SK-N-SH treated with all-trans-retinoic acid at 6 μM for 48 hours (cell line): ENCODE results near the gene PRKAB1.

Experiments used
- ATAC-seq: fragments of 200-7000 bp; cut with Tn5 transposase; 3 replicates; pipeline ENCODE4 v1.9.1; 2020; ENCODE audit warnings: mild to moderate bottlenecking, moderate library complexity
- BACH2 ChIP-seq: fragments of 250-450 bp; sonication (Bioruptor Pico); IDR thresholded peaks from 2 replicates; pipeline ENCODE4 v1.9.0; 2021; ENCODE audit warnings: mild to moderate bottlenecking, borderline replicate concordance
- CSDC2 ChIP-seq: fragments of 250-450 bp; sonication (Bioruptor Pico); IDR thresholded peaks from 2 replicates; pipeline ENCODE4 v1.5.0; 2020; ENCODE audit warnings: mild to moderate bottlenecking, moderate library complexity
- ESRRG ChIP-seq: fragments of 250-450 bp; sonication (Bioruptor Pico); IDR thresholded peaks from 2 replicates; pipeline ENCODE4 v1.6.1; 2021; ENCODE audit warnings: mild to moderate bottlenecking
- GLIS3 ChIP-seq: fragments of 250-450 bp; sonication (Bioruptor Pico); IDR thresholded peaks from 2 replicates; pipeline ENCODE4 v1.5.0; 2020; ENCODE audit warnings: mild to moderate bottlenecking, moderate library complexity
- ISL1 ChIP-seq: fragments of 250-450 bp; sonication (Bioruptor Pico); IDR thresholded peaks from 2 replicates; pipeline ENCODE4 v2.1.2; 2022; ENCODE audit warnings: mild to moderate bottlenecking, moderate library complexity
- OSR1 ChIP-seq: fragments of 250-450 bp; sonication (Bioruptor Pico); IDR thresholded peaks from 2 replicates; pipeline ENCODE4 v1.8.0; 2022; ENCODE audit warnings: moderate library complexity, mild to moderate bottlenecking, inconsistent platforms
- PPARA ChIP-seq: fragments of 250-450 bp; sonication (Bioruptor Pico); IDR thresholded peaks from 2 replicates; pipeline ENCODE4 v1.5.0; 2020; ENCODE audit warnings: mild to moderate bottlenecking, borderline replicate concordance
- RARB ChIP-seq: fragments of 250-450 bp; sonication (Bioruptor Pico); IDR thresholded peaks from 2 replicates; pipeline ENCODE4 v1.8.0; 2021; ENCODE audit warnings: mild to moderate bottlenecking, moderate library complexity
- TCF4 ChIP-seq: fragments of 250-450 bp; sonication (Bioruptor Pico); IDR thresholded peaks from 2 replicates; pipeline ENCODE4 v1.8.0; 2021; ENCODE audit warnings: mild to moderate bottlenecking, moderate library complexity, borderline replicate concordance
- TOX ChIP-seq: fragments of 250-450 bp; sonication (Bioruptor Pico); IDR thresholded peaks from 2 replicates; pipeline ENCODE4 v1.8.0; 2021; ENCODE audit warnings: mild to moderate bottlenecking, moderate library complexity, borderline replicate concordance
- ZC3H10 ChIP-seq: fragments of 250-450 bp; sonication (Bioruptor Pico); IDR thresholded peaks from 2 replicates; pipeline ENCODE4 v1.5.1; 2021; ENCODE audit warnings: mild to moderate bottlenecking, moderate library complexity
- ZFP3 ChIP-seq: fragments of 250-450 bp; sonication (Bioruptor Pico); IDR thresholded peaks from 2 replicates; pipeline ENCODE4 v1.5.0; 2020; ENCODE audit warnings: mild to moderate bottlenecking, moderate library complexity
- ZFP30 ChIP-seq: fragments of 450-650 bp; formaldehyde crosslinking; IDR thresholded peaks from 2 replicates; pipeline ENCODE4 v1.5.0; 2022; ENCODE audit warnings: mild to moderate bottlenecking, moderate library complexity
- ZNF565 ChIP-seq: fragments of 450-650 bp; formaldehyde crosslinking; conservative IDR thresholded peaks from 2 replicates; pipeline ENCODE4 v1.5.0; 2020; ENCODE audit warnings: low read depth, mild to moderate bottlenecking, moderate library complexity
- ZNF70 ChIP-seq: fragments of 450-650 bp; formaldehyde crosslinking; IDR thresholded peaks from 2 replicates; pipeline ENCODE4 v1.5.0; 2020; ENCODE audit warnings: mild to moderate bottlenecking, moderate library complexity
- ZNF8 ChIP-seq: fragments of 450-650 bp; formaldehyde crosslinking; IDR thresholded peaks from 2 replicates; pipeline ENCODE4 v1.5.0; 2020; ENCODE audit warnings: mild to moderate bottlenecking, moderate library complexity
- TF ChIP-seq, protein P1 (sequence below): fragments of 250-450 bp; sonication (Bioruptor Pico); IDR thresholded peaks from 2 replicates; pipeline ENCODE4 v1.5.1; 2021; ENCODE audit warnings: mild to moderate bottlenecking, moderate library complexity
- TF ChIP-seq, protein P2 (sequence below): fragments of 250-450 bp; sonication (Bioruptor Pico); IDR thresholded peaks from 2 replicates; pipeline ENCODE4 v1.5.1; 2020; ENCODE audit warnings: low read depth, mild to moderate bottlenecking, moderate library complexity
- TF ChIP-seq, protein P3 (sequence below): fragments of 250-450 bp; sonication (Bioruptor Pico); IDR thresholded peaks from 2 replicates; pipeline ENCODE4 v1.8.0; 2021; ENCODE audit warnings: low read depth, mild to moderate bottlenecking, moderate library complexity, borderline replicate concordance
- TF ChIP-seq, protein P4 (sequence below): fragments of 250-450 bp; sonication (Bioruptor Pico); IDR thresholded peaks from 2 replicates; pipeline ENCODE4 v1.8.0; 2020; ENCODE audit warnings: mild to moderate bottlenecking, moderate library complexity, borderline replicate concordance
- TF ChIP-seq, protein P5 (sequence below): fragments of 250-450 bp; sonication (Bioruptor Pico); IDR thresholded peaks from 2 replicates; pipeline ENCODE4 v1.5.0; 2020; ENCODE audit warnings: mild to moderate bottlenecking, moderate library complexity

PRKAB1 gene

DNA sequence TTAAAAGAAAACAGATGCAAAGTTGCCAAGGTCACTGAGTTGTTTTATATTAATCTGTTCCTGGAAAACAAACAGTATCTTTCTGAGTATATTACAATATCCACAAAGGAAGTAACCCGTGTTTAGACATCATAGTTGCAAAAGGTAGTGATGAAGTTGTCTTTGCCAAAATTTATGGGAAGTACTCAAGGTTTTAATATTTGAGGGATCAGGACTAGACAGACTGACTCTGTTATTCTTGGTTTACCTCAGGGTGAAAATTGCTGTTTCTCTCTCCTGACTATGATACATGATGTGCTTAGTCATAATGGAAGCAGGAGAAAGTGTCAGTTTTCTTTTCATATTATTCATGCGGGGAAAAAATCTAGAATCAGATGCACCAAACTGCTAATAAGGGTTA, 46.1 kb upstream of the PRKAB1 start (continued):
- TF ChIP-seq TCF4 (CRISPR knock-in tag), result no peak
- TF ChIP-seq GLIS3 (CRISPR knock-in tag), result no peak
- no peak for TF ChIP-seq ISL1
- no peak for TF ChIP-seq ZNF8 (CRISPR knock-in tag)
- TF ChIP-seq ESRRG (CRISPR knock-in tag), result no peak

DNA sequence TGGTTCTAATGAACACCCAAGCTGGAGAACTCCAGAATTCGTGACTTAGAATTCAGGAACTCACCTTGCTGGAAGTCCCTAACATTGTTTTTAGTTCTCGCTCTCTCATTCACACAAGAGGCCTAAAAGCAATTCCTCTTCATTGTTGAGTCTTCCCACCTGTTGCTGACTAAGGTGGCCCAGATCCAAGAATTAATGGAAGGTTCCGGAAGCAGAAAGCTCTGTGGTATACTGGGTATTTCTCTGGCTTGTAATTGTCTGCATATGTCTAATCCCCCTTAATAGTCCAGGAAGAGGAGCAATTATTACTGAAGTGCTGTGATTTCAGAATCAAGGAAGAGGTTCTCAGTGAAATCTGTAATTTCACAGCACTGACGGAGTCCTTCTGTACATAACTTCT, 43.0 kb upstream of the PRKAB1 start:
- ATAC-seq, result peak; percentile 77
- TF ChIP-seq OSR1 (CRISPR knock-in tag) (no peak), ESRRG (CRISPR knock-in tag) (no peak), ZNF565 (CRISPR knock-in tag) (no peak), TOX (CRISPR knock-in tag) (no peak), ZNF8 (CRISPR knock-in tag) (no peak)
- TF ChIP-seq, protein P1, sequence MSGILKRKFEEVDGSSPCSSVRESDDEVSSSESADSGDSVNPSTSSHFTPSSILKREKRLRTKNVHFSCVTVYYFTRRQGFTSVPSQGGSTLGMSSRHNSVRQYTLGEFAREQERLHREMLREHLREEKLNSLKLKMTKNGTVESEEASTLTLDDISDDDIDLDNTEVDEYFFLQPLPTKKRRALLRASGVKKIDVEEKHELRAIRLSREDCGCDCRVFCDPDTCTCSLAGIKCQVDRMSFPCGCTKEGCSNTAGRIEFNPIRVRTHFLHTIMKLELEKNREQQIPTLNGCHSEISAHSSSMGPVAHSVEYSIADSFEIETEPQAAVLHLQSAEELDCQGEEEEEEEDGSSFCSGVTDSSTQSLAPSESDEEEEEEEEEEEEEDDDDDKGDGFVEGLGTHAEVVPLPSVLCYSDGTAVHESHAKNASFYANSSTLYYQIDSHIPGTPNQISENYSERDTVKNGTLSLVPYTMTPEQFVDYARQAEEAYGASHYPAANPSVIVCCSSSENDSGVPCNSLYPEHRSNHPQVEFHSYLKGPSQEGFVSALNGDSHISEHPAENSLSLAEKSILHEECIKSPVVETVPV (CRISPR knock-in tag), result no peak
- TF ChIP-seq, protein P2, sequence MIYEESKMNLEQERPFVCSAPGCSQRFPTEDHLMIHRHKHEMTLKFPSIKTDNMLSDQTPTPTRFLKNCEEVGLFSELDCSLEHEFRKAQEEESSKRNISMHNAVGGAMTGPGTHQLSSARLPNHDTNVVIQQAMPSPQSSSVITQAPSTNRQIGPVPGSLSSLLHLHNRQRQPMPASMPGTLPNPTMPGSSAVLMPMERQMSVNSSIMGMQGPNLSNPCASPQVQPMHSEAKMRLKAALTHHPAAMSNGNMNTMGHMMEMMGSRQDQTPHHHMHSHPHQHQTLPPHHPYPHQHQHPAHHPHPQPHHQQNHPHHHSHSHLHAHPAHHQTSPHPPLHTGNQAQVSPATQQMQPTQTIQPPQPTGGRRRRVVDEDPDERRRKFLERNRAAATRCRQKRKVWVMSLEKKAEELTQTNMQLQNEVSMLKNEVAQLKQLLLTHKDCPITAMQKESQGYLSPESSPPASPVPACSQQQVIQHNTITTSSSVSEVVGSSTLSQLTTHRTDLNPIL (CRISPR knock-in tag), result no peak

DNA sequence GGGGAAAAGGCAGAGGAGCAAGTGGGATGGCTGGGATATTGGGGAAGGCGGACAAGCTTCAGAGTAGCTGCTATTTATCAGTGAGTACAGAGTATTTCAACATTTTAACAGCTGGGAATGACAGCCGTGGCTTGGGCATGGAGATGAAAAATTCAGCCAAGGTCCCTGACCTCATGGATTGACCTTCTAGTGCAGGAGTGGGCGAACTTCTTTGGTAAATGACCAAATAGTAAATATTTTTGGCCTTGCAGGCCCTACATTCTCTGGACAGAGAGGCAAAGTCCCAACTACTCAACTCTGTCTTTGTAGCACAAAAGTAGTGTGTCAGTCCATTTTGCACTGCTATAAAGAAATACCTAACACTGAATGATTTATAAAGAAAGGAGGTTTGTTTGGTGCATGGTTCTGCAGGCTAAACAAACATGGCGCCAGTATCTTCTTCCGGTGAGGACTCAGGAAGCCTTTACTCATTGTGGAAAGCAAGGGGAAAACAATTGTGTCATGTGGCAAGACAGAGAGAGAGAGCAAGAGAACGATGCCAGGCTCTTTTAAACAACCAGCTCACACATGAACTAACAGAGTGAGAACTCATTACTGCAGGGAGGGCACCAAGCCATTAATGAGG, 40.8 kb upstream of the PRKAB1 start:
- no peak for ATAC-seq
- TF ChIP-seq ZNF8 (CRISPR knock-in tag) (no peak), TOX (CRISPR knock-in tag) (no peak), ESRRG (CRISPR knock-in tag) (no peak), ISL1 (no peak), ZFP30 (CRISPR knock-in tag) (no peak), GLIS3 (CRISPR knock-in tag) (no peak), CSDC2 (CRISPR knock-in tag) (no peak)
- TF ChIP-seq, protein P2 (CRISPR knock-in tag), result no peak
- TF ChIP-seq, protein P3, sequence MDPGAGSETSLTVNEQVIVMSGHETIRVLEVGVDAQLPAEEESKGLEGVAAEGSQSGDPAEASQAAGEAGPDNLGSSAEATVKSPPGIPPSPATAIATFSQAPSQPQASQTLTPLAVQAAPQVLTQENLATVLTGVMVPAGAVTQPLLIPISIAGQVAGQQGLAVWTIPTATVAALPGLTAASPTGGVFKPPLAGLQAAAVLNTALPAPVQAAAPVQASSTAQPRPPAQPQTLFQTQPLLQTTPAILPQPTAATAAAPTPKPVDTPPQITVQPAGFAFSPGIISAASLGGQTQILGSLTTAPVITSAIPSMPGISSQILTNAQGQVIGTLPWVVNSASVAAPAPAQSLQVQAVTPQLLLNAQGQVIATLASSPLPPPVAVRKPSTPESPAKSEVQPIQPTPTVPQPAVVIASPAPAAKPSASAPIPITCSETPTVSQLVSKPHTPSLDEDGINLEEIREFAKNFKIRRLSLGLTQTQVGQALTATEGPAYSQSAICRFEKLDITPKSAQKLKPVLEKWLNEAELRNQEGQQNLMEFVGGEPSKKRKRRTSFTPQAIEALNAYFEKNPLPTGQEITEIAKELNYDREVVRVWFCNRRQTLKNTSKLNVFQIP (CRISPR knock-in tag), result no peak

DNA sequence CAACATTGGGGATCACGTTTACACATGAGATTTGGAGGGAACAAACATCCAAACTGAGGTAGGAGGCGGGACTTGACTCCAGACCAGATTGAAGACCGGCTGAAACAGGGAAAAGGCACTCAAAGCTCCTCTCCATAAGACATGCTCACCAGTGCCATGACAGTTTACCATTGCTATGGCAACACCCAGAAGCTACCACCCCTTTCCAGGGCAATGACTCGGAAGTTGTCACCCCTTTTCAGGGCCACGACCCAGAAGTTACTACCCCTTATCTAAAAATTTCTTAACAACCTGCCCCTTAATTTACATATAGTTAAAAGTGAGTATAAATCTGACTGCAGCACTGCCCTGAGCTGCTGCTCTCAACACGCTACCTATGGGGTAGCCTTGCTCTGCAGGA, 40.2 kb upstream of the PRKAB1 start:
- no peak for ATAC-seq
- no peak for TF ChIP-seq TCF4 (CRISPR knock-in tag)
- TF ChIP-seq RARB (CRISPR knock-in tag), result no peak
- TF ChIP-seq ESRRG (CRISPR knock-in tag), result no peak
- no peak for TF ChIP-seq ZNF8 (CRISPR knock-in tag)
- TF ChIP-seq ZFP3 (CRISPR knock-in tag), result no peak
- TF ChIP-seq, protein P4, sequence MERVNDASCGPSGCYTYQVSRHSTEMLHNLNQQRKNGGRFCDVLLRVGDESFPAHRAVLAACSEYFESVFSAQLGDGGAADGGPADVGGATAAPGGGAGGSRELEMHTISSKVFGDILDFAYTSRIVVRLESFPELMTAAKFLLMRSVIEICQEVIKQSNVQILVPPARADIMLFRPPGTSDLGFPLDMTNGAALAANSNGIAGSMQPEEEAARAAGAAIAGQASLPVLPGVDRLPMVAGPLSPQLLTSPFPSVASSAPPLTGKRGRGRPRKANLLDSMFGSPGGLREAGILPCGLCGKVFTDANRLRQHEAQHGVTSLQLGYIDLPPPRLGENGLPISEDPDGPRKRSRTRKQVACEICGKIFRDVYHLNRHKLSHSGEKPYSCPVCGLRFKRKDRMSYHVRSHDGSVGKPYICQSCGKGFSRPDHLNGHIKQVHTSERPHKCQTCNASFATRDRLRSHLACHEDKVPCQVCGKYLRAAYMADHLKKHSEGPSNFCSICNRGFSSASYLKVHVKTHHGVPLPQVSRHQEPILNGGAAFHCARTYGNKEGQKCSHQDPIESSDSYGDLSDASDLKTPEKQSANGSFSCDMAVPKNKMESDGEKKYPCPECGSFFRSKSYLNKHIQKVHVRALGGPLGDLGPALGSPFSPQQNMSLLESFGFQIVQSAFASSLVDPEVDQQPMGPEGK (CRISPR knock-in tag), result no peak
- TF ChIP-seq PPARA (CRISPR knock-in tag), result no peak
- TF ChIP-seq, protein P2 (CRISPR knock-in tag), result no peak
- no peak for TF ChIP-seq BACH2 (CRISPR knock-in tag)
- TF ChIP-seq ZC3H10 (CRISPR knock-in tag), result no peak
- no peak for TF ChIP-seq ZNF565 (CRISPR knock-in tag)
- no peak for TF ChIP-seq ZNF70 (CRISPR knock-in tag)
- TF ChIP-seq, protein P1 (CRISPR knock-in tag), result no peak
- TF ChIP-seq, protein P5, sequence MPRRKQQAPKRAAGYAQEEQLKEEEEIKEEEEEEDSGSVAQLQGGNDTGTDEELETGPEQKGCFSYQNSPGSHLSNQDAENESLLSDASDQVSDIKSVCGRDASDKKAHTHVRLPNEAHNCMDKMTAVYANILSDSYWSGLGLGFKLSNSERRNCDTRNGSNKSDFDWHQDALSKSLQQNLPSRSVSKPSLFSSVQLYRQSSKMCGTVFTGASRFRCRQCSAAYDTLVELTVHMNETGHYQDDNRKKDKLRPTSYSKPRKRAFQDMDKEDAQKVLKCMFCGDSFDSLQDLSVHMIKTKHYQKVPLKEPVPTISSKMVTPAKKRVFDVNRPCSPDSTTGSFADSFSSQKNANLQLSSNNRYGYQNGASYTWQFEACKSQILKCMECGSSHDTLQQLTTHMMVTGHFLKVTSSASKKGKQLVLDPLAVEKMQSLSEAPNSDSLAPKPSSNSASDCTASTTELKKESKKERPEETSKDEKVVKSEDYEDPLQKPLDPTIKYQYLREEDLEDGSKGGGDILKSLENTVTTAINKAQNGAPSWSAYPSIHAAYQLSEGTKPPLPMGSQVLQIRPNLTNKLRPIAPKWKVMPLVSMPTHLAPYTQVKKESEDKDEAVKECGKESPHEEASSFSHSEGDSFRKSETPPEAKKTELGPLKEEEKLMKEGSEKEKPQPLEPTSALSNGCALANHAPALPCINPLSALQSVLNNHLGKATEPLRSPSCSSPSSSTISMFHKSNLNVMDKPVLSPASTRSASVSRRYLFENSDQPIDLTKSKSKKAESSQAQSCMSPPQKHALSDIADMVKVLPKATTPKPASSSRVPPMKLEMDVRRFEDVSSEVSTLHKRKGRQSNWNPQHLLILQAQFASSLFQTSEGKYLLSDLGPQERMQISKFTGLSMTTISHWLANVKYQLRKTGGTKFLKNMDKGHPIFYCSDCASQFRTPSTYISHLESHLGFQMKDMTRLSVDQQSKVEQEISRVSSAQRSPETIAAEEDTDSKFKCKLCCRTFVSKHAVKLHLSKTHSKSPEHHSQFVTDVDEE (CRISPR knock-in tag), result no peak
- no peak for TF ChIP-seq ZFP30 (CRISPR knock-in tag)
